AG08395 (cell line): ENCODE data around the gene OTUD7B.
A peak's percentile ranks its signal among the peaks of the same experiment; 100 is the strongest.
"Not testable (repeated sequence)": the region's sequence is repeated elsewhere in the genome, so short reads cannot be mapped to it uniquely, and the experiment has no call there.

Experiments used
- DNase-seq: peaks from one replicate; pipeline ENCODE4 v3.0.0; 2012; ENCODE audit warnings: mixed read lengths, low spot score

OTUD7B gene

GRCh38 chr1:149949911-149950310 is 60.6 kb downstream of the OTUD7B start:
- DNase-seq, result no peak

DNA sequence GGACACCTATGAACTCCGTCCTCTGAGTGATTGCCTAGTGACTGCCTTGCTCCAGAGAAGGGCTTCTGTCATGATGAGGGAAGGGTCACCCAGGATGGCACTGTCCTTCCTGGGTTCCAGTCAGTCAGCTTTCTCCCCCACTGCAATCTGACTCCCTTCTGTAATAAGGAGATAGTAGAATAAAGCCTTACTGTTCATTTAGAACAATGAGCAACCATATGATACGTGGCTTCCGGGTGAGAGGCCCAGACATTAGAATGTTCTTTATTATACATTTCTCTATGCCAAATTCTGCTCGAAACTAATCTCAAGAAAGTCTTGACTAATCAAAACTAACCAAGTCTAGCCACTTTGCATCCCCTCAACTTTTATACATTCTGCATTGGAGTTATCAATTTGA is 65.3 kb downstream of the OTUD7B start:
- no peak for DNase-seq

- no peak for DNase-seq
Observed at GRCh38 chr1:149942885-149943284, 67.6 kb downstream of the OTUD7B start.

DNA sequence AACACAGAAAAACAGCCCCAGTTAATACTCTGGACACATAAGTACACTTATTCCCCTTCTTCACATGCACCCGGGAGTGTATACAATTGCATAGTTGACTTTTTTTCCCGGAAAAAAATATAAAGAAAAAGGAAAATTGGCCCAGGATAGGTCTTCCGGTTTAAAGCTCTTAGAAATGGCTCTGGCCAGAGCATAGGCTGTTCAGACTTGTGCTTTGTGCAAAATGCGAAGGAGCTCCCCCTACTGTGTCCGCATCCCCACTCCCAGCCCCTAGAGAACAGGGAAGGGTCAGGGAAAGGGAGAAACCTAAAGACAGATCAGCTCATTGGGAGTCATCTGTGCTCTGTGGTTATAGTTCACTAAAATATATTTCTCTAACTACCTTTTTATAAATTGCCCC is 68.3 kb downstream of the OTUD7B start:
- DNase-seq, result peak; percentile 21

DNA sequence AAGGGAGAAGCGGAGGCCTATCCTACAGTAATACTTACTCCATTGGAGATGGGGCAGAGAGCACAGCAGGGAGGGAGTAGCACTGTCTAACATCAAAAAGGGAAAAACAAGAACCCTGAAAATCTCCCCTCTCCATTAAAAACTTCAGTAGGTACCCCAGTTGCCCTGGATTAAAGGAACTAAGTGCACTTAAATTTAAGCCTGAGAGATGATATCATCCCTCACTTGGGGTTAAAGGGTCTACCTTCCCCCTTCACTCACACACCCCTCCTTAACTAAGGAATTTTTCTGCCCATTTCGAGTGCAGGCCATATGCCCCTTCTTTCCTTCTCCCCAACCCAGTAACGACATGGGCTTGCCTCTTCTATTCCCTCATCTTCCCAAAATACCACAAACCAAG is 70.1 kb downstream of the OTUD7B start:
- no peak for DNase-seq

DNA sequence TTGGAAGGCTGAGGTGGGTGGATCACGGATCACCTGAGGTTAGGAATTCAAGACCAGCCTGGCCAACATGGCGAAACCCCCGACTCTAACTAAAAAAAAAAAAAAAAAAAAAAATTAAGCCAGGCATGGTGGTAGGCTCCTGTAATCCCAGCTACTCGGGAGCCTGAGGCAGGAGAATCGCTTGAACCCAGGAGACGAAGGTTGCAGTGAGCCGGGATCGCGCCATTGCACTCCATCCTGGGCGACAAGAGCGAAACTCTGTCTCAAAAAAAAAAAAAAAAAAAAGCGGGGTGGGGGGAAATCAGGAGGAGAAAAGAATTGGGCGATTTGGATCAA is 71.9 kb downstream of the OTUD7B start:
- DNase-seq, result not testable (repeated sequence)

GRCh38 chr1:149937759-149938158 is 72.8 kb downstream of the OTUD7B start:
- no peak for DNase-seq

DNA sequence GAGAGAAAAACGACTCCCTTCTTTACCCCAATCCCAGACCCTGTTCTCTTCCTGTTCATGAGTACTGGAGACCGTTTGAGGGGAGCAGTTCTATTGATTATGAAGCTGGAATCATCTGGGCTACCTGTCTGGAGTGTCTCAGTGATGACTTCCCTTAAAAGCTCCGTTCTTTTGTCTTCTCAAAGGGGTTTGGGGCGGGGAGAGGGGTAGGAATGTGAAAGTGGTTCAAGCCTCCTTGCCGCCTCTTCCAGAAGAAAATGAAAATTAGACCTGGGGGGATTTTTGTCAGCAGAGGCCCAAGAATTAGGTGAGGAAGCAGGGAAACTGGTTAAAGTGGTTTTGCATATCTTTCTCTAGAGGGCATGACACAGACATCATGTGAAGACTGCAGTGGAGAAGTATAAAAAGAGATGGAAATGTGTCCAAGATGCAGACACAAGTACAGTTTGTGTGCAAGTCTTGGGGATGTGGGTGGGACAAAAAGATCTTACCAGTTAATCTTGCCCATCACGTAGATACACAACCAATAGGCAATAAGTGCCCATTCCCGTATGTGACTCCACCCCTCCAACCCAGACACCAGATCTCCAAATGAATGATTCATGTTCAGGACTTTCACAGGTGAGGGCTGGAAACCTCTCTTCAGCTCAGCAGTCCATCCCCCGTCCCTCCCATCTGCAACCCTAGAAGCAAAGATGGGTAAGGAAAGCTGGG is 73.4 kb downstream of the OTUD7B start:
- peak; percentile 45 for DNase-seq

GRCh38 chr1:149936170-149936991 is 74.1 kb downstream of the OTUD7B start, which contains the start of gene MTMR11:
Gene MTMR11 (minus strand): TSS chr1:149936879. CDS start chr1:149936647, 232 bp downstream.
- DNase-seq, result peak; percentile 65

- DNase-seq, result no peak
Observed at GRCh38 chr1:149934356-149934755, 76.2 kb downstream of the OTUD7B start.

DNA sequence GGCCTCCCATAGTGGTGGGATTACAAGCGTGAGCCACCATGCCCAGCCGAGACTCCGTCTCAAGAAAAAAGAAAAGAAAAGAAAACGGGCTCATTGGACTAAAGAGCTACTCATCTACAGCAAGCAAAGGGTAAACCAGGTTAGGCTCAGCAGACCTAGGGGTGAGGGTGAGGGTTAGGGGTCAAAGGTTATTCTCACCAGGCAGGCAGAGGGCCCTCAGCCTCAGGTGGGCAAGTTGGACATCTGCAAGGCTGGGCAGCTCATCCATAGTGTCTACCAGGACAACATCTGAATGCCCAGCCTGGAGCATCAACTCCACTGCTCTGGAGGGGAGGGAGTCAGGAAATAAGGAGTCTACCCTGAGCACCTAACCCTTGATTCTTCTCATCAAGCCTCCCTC is 77.3 kb downstream of the OTUD7B start:
- no peak for DNase-seq

DNA sequence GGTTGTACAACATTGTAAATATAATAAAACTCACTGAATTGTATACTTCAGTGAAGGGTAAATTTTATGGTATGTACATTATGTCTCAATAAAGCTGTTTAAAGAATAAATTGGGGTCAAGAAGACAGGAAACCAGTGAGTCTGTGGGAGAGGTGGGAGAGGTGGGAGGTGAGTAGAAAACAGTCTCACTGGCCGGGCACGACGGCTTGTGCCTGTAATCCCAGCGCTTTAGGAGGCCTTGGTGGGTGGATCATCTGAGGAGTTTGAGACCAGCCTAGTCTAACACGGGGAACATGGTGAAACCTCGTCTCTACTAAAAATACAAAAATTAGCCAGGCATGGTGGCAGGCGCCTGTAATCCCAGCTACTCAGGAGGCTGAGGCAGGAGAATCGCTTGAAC is 78.1 kb downstream of the OTUD7B start:
- no peak for DNase-seq

DNA sequence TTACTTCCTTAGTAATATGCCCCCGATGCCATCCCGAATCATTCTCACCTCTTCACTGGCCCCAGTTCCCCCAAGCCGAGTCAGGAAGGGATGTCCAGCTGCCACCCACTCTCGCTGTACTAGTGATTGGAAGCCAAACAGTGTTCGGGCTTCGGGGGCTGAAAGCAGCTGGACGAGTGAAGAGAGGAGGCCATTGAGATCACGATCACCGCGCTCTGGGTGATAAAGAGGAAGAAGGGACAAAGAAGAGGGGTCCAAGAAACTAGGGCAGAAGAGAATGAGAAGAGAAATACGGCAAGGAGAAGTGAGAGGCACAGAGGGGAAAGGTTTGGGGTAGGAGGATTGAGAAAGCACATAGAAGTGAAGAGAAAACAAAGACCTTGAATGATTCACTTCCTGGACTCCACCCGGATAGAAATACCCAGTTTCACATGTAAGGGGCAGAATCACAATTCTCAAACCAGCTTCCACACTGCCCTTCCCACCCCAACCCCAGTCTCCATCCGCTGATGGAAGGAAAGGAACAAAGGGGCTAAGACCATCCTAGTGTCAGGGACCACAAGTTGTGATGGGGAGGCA is 79.2 kb downstream of the OTUD7B start:
- no peak for DNase-seq

DNA sequence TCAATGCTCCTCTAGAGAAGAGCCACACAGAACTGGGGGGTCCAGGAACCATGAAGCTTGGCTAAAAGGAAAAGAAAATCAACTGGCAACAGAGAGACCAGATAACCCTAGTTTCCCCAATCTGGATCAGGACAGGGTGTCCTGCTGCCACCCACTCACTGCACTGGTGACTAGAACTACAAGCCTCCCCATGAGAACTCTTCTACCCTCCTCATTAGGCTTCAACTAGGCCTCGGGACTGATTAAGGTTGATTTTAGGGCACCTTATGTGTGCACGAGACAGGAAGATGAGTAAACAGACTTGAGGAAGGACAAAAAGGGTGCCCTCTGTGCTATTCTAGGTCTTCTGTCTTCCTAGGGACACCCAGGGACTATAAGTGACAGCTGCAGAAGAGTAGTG is 80.7 kb downstream of the OTUD7B start:
- no peak for DNase-seq

DNA sequence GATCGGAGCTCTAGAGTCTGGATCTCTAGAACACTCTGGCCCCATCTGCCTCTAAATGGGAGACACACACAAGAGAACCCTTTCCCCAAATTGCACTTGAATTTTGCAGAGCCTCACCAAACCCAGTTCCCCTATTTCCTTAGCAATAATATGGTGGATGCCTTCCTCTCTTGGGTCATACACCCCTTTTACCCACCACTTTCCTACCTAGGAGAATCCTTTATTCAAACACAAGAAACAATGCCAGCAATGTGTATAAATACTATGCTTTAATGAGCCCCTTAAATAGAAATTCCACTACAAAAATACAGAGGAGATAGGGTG is 82.2 kb downstream of the OTUD7B start:
- no peak for DNase-seq

DNA sequence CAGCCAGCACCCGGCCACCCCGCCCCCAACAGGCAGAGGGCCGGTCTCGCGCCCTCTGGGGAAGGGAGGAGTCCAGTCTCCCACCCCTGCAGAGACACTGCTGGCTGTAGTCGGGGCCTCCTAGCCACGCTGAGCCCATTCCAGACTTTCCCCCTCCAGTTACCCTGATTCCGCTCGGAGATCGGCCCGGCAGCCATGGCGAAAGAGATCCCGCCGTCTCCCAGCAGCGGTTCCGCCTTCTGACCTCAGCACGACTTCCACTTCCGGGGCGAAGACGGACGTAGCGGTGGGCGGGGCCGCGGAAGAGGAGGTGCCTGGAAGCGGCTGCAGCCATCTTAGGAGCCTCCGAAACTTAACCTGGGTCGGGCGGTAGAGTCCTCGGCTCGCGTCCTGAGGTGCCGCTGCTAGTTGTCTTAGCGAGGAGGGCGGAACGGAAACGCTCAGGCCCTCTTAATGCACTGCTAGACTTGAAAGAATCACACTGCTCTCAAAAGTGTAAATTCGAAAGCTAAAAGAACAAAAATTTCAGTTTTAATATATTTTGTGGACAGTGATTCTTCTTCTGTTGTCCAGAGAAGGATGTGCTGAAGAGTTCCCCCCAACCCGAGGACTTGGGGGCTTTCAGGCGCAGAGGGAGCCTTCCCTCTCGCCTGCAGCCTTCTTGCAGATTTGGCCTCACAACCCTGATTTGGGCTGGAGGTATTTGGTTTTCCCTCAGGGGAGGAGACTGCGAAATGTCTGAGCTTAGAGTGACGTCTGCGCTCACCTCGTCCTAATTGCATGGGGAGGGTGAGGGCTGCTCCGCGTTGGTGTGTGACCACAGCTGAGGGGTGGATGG is 82.7 kb downstream of the OTUD7B start, which contains the start of gene SF3B4:
Gene SF3B4, minus strand, starts transcription at position 241 of the 838 bp plus-strand sequence. Its CDS starts 44 bp downstream, at position 197.
- DNase-seq, result peak; percentile 93

GRCh38 chr1:149927056-149927562 is 83.4 kb downstream of the OTUD7B start:
- no peak for DNase-seq

- DNase-seq, result no peak
Observed at GRCh38 chr1:149926296-149926695, 84.2 kb downstream of the OTUD7B start.

GRCh38 chr1:149925751-149926150 is 84.8 kb downstream of the OTUD7B start:
- no peak for DNase-seq

GRCh38 chr1:149925345-149925744 is 85.2 kb downstream of the OTUD7B start:
- no peak for DNase-seq

DNA sequence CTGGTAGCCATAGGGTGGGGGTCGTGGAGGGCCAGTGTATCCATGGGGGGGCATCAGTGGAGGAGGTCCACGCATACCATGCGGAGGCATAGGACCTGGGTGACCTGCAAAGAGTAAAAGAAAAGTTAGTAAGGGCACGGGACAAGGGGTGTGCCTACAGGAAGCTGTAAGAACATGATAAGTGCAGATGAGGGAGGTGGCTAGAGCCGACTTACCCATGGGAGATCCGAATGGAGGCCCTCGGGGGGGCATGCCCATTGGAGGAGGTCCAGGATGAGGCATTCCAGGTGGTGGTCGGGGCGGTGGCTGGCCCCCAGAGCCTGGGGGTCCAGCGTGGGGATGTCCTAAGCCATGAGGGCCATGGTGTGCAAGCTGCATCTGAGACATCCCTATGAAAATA is 86.9 kb downstream of the OTUD7B start:
- no peak for DNase-seq

DNA sequence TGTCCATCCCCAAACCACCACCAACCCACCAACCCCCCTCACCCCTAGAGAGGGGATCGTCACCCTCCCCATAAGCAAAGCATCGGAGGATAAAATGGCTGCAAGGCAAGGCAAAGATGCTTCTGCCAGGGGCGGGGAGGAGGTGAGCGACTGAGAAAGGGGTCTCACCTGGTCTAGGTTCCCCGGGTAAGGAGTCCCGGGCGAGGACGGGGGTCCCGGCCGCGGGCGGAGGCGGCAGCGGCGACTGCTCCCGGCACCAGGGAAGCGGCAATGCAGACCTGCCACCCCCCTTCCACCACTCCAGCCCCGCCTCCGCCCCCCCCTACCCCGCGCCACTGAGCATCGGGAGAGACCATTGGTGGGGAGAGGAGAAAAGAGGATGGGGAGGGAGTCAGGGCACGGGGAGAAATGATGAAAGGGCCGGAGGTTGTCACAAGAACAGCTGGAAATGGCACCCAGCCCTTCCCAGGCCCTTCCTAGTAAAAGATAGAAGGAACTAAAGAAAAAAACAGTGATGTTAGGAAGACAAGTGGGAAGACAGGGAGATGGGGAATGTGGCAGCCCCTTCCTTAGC is 92.9 kb downstream of the OTUD7B start, which contains the start of gene SV2A:
Gene SV2A, minus strand, starts transcription at position 274 of the 574 bp plus-strand sequence. CDS start 4,004 bp downstream, outside the sequence.
- DNase-seq, result peak; percentile 82
